NCI-H2171 treated with DMSO at 0.1 percent for 48 hours (cell line): ENCODE measurements around the gene MIF4GD.

ENCODE experiments used
- DNase-seq: peaks from one replicate; lab custom pipeline; 2025; lab: John Stamatoyannopoulos, UW

MIF4GD gene

DNA sequence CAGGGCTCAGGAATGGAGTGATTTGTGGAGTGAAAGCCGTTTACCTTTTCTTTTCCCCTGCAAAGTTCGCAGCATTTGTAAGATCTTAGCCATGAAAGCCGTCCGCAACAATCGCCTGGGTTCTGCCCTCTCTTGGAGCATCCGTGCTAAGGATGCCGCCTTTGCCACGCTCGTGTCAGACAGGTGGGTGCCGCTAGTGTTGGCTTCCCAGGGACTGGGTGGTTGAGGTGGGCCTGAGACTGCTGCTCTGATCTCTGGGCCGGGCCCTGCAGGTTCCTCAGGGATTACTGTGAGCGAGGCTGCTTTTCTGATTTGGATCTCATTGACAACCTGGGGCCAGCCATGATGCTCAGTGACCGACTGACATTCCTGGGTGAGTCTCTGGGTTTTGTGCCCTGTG, 38.2 kb downstream of the MIF4GD start:
- DNase-seq: no peak

DNA sequence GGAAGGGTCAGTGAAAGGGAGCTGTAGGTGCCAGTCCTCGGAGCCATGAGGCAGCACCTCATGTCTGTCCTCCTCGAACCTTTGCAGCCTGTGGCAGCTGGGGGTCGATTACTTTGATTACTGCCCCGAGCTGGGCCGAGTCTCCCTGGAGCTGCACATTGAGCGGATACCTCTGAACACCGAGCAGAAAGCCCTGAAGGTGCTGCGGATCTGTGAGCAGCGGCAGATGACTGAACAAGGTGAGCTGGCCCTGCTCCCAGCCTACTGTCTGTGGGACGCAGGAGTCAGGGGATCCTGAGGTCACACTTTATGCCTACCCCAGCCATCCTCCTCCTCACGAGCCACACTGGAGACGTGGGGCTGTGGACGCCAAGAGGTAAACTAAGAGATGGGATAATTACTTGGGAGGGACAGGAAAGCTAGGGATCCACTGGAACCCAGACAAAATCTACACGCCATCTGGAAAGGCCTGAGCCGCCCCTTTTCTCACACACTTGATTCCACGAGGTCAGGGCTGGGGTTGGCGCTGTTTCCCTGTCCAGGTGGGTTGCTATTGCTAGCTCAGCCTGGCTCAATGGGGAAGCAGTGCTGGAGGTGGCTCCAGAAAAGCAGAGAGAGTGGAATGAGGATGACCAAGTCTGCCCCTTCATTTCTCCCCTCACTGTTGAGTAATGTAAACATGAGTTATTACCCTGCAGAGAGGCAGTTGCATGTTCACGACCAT, 39.1 kb downstream of the MIF4GD start:
- no peak for DNase-seq

DNA sequence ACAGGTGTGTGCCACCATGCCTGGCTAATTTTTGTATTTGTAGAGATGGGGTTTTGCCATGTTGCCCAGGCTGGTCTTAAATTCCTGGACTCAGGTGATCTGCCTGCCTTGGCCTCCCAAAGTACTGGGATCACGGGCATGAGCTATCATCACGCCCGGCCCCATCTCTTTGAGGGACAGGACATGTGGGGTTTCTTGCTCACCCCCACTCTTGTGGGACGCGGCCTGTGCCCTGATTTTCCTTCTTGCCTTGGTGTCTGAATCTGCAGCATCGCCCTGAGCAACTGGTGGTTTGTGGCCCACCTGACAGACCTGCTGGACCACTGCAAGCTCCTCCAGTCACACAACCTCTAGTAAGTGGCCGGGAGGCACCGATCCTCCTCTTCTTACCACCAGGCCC, 40.0 kb downstream of the MIF4GD start:
- DNase-seq: no peak

DNA sequence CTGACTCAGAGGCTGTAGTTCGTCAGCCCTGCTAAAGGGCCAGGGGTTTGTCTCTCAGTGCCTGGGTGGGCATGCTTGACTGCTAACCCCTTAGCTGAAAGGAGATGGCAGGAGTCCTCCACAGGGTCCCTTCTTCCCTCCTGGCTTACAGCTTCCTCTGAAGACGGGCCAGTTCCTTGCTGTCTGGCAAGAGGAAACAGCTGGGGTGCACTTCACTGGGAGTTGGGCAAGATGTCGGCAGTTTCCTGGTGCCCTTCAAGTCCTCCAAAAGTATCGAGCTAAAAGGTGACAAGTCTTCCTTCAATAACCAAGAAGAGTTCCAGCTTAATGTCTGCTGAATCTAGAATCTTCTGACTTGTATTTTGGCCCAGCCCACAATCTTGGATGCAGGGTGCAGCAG, 42.2 kb downstream of the MIF4GD start:
- DNase-seq: no peak

DNA sequence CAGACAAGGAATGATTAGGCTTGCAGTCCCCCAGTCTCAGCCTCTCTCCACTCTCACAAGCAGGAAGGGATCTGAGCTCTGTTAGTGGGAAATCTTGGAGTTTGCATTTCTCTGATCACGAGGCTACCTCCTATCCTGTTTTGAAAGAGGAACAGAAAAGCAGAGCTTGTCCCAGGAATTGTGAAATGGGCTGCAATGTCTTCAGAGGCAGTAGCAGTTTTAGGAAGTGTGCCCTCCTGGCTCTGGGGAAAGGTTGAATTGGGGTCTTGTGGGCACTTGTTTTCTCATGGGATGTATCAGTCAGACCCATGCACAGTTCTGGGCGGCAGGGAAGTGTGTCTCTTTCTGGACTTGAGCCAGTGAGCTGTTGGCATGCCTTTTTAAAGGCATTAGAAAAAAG, 42.7 kb downstream of the MIF4GD start:
- DNase-seq: no peak

DNA sequence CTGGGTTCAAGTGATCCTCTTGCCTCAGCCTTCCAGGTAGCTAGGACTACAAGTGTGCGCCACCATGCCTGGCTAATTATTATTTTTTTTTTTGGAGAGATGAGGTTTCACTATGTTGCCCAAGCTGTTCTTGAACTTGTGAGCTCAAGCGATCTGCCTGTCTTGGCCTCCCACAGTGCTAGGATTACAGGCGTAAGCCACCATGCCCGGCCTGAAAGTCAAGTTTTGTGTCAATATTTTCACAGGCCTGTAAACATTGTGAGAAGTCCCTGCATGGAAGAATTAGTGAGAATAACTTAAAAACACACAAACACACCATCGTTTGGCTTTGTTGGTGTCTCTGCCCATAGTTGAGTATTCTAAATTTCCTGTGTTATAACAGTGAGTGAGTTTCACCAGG, 43.3 kb downstream of the MIF4GD start:
- no peak for DNase-seq

DNA sequence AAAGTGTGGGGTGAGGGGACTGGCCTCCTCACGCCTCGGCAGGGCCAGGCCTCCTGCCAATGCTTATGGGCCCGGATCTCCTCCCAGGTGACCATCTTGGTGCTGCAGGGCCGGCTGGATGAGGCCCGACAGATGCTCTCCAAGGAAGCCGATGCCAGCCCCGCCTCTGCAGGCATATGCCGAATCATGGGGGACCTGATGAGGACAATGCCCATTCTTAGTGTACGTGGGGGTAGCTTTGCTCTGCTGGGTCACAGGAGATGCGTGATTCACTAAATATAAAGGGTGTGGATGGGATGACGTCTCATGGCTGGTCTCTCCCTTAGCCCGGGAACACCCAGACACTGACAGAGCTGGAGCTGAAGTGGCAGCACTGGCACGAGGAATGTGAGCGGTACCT, 46.0 kb downstream of the MIF4GD start:
- no peak for DNase-seq

DNA sequence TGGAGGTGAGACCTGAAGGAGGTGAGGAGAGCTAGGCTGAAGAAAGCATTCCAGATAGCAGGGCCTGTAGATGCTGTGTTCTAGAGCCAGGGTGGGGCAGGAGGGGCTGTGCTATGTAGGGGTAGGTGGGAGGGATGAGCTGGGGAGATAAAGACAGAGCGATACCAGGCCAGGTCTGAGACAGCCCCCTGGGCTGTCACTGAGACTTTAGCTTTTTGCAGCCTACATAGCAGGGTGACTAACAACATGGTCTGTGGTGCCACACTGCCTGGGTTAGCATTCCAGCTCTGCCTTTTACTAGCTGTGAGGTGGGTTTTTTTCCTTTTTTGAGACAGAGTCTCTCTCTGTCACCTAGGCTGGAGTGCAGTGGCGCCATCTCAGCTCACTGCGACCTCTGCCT, 51.2 kb downstream of the MIF4GD start:
- no peak for DNase-seq

DNA sequence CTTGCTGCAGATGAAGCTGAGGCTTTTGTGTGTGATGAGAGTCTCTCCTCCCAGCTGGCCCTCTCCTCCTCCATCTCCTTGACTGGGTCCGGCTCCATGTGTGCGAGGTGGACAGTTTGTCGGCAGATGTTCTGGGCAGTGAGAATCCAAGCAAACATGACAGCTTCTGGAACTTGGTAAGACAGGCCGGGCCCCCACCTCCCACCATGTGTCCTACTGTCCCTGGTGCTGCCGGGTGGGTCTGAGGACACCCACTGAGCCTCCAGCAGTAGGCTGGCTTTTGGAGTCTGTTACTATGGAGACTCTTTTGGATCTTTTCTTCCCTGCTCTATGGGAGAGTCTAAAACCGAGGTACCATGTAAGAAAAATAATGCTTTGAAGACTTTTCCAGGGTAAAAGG, 52.9 kb downstream of the MIF4GD start:
- DNase-seq: no peak
